HCT116 (cell line): ENCODE data around the gene LHX2. TPM values are rescaled to one million over a fixed set of nuclear protein-coding genes. Genes with fewer than 3 reads are reported as not detected.

Experiments used
- ATAC-seq: fragments of 200-7000 bp; cut with Tn5 transposase; 2 replicates; pipeline ENCODE4 v1.9.1; 2020; ENCODE audit warnings: mild to moderate bottlenecking, moderate library complexity
- BruUV-seq: library from RNA; stranded (reverse); fragments of 400-500 nt; replicated peaks from 2 replicates; lab custom pipeline; 2021; lab: Mats Ljungman, UMichigan
- CTCF ChIA-PET: fragments of 300-600 bp; sonication (Branson Sonifier 250); formaldehyde crosslinking; loops from one replicate; lab custom pipeline; 2021; ENCODE audit warnings: antibody characterized with exemption; lab: Charles Lee
- POLR2A ChIA-PET: fragments of 300-600, 350-600 bp; sonication (Branson Sonifier 250); formaldehyde crosslinking; loops from one replicate; lab custom pipeline; 2021; ENCODE audit warnings: antibody characterized with exemption; lab: Charles Lee
- RAD21 ChIA-PET, 2 experiments: fragments of 300-600 bp; sonication (Branson Sonifier 250); formaldehyde crosslinking; loops; one replicate each; lab custom pipeline; 2023; ENCODE audit warnings: low total read pairs in 2 of 2; ENCODE audit not compliant: uncharacterized antibody in 2 of 2, unreplicated experiment in 2 of 2, low non-redundant PET in 1 of 2; lab: Charles Lee
- DNase-seq: peaks from one replicate; pipeline ENCODE4 v3.0.0-alpha.2; 2010; ENCODE audit warnings: low read depth, low spot score
- H2AFZ ChIP-seq: fragments of 200-600 bp; shearing (Covaris generic), sonication (generic); 2 replicates; pipeline ENCODE4 v1.6.1; 2017; ENCODE audit warnings: low read depth, mixed run types, mixed read lengths, antibody characterized with exemption, low read length; ENCODE audit not compliant: poor library complexity, severe bottlenecking
- H3K27ac ChIP-seq: 2 replicates; pipeline ENCODE4 v1.5.1; 2012; ENCODE audit warnings: low read depth, low read length
- H3K27me3 ChIP-seq: fragments of 200-600 bp; sonication (generic); 2 replicates; pipeline ENCODE4 v1.6.1; 2016; ENCODE audit warnings: mixed run types, low read length, mixed read lengths; ENCODE audit not compliant: insufficient read depth
- H3K36me3 ChIP-seq, 2 experiments: fragments of 200-500 bp in 1 of 2; fragments of 200-600 bp in 1 of 2; sonication (Bioruptor generic) in 1 of 2; sonication (generic) in 1 of 2; 2 replicates each; pipeline versions ENCODE4 v1.5.1 to v1.6.1; 2014 to 2016; ENCODE audit warnings: low read length in 2 of 2, inconsistent platforms in 1 of 2, mixed read lengths in 1 of 2, mixed run types in 1 of 2; ENCODE audit not compliant: insufficient read depth in 2 of 2, control insufficient read depth in 1 of 2
- H3K4me1 ChIP-seq, 2 experiments: fragments of 200-600 bp in 1 of 2; sonication (generic) in 1 of 2; 2 replicates each; pipeline versions ENCODE4 v1.5.1 to v1.6.1; 2012 to 2017; ENCODE audit warnings: low read length in 2 of 2, inconsistent platforms in 1 of 2, mild to moderate bottlenecking in 1 of 2, mixed read lengths in 1 of 2, mixed run types in 1 of 2, moderate library complexity in 1 of 2; ENCODE audit not compliant: insufficient read depth in 2 of 2, control insufficient read depth in 1 of 2
- H3K4me2 ChIP-seq: fragments of 200-600 bp; sonication (generic); 2 replicates; pipeline ENCODE4 v1.6.1; 2017; ENCODE audit warnings: mixed run types, low read length, mixed read lengths
- H3K4me3 ChIP-seq, 2 experiments: fragments of 200-600 bp in 1 of 2; sonication (generic) in 1 of 2; replicated peaks in 1 of 2; 2 replicates each; pipeline ENCODE4 v1.5.1; 2011 to 2016; ENCODE audit warnings: low read length in 2 of 2, control low read depth in 1 of 2, low read depth in 1 of 2, mild to moderate bottlenecking in 1 of 2, mixed read lengths in 1 of 2, mixed run types in 1 of 2
- H3K79me2 ChIP-seq: fragments of 200-600 bp; sonication (generic); 2 replicates; pipeline ENCODE4 v1.6.1; 2017; ENCODE audit warnings: mild to moderate bottlenecking, mixed run types, low read length, moderate library complexity, mixed read lengths; ENCODE audit not compliant: insufficient read depth
- H3K9ac ChIP-seq: fragments of 200-600 bp; sonication (generic); 2 replicates; pipeline ENCODE4 v1.6.1; 2016; ENCODE audit warnings: low read length, mixed read lengths
- H3K9me2 ChIP-seq: fragments of 200-600 bp; sonication (generic), shearing (Covaris generic); 2 replicates; pipeline ENCODE4 v1.6.1; 2017; ENCODE audit warnings: mixed run types, mild to moderate bottlenecking, moderate library complexity; ENCODE audit not compliant: insufficient read depth
- H3K9me3 ChIP-seq, 2 experiments: fragments of 200-500 bp in 1 of 2; fragments of 200-600 bp in 1 of 2; sonication (Bioruptor generic) in 1 of 2; sonication (generic) in 1 of 2; 2 replicates each; pipeline ENCODE4 v1.6.1; 2014 to 2017; ENCODE audit warnings: low read length in 2 of 2, mixed read lengths in 2 of 2, inconsistent platforms in 1 of 2, low read depth in 1 of 2, mild to moderate bottlenecking in 1 of 2, mixed run types in 1 of 2, moderate library complexity in 1 of 2; ENCODE audit not compliant: control insufficient read depth in 1 of 2, insufficient read depth in 1 of 2
- H4K20me1 ChIP-seq: fragments of 200-600 bp; sonication (generic), shearing (Covaris generic); 2 replicates; pipeline ENCODE4 v1.6.1; 2017; ENCODE audit warnings: mixed run types, mild to moderate bottlenecking, moderate library complexity; ENCODE audit not compliant: insufficient read depth
- CBX3 ChIP-seq: IDR thresholded peaks from 2 replicates; pipeline ENCODE4 v1.6.1; 2012; ENCODE audit warnings: low read depth
- EGR1 ChIP-seq: IDR thresholded peaks from 2 replicates; pipeline ENCODE4 v1.6.1; 2012; ENCODE audit warnings: low read depth
- ELF1 ChIP-seq: IDR thresholded peaks from 2 replicates; pipeline ENCODE4 v1.6.1; 2012; ENCODE audit warnings: low read depth, borderline replicate concordance
- POLR2A ChIP-seq: IDR thresholded peaks from 2 replicates; pipeline ENCODE4 v1.7.0; 2011; ENCODE audit warnings: borderline replicate concordance; ENCODE audit not compliant: insufficient read depth, insufficient read length; ENCODE audit errors: extremely low read depth
- POLR2AphosphoS5 ChIP-seq: IDR thresholded peaks from 2 replicates; pipeline ENCODE4 v1.6.1; 2011; ENCODE audit warnings: mild to moderate bottlenecking, low read depth, low read length, moderate library complexity
- RAD21 ChIP-seq: IDR thresholded peaks from 2 replicates; pipeline ENCODE4 v1.6.1; 2012; ENCODE audit warnings: low read depth, mild to moderate bottlenecking
- SP1 ChIP-seq: IDR thresholded peaks from 2 replicates; pipeline ENCODE4 v1.6.1; 2012; ENCODE audit warnings: low read depth
- SRF ChIP-seq: IDR thresholded peaks from 2 replicates; pipeline ENCODE4 v1.6.1; 2012; ENCODE audit warnings: low read depth
- TCF7L2 ChIP-seq: IDR thresholded peaks from 2 replicates; pipeline ENCODE4 v1.7.0; 2011; ENCODE audit warnings: borderline replicate concordance, inconsistent platforms; ENCODE audit not compliant: insufficient read depth, insufficient read length; ENCODE audit errors: extremely low read depth
- YY1 ChIP-seq: IDR thresholded peaks from 2 replicates; pipeline ENCODE4 v1.6.1; 2011; ENCODE audit warnings: low read length, low read depth, moderate library complexity, mild to moderate bottlenecking; ENCODE audit not compliant: insufficient replicate concordance; ENCODE audit errors: extremely low read depth
- ZBTB33 ChIP-seq: IDR thresholded peaks from 2 replicates; pipeline ENCODE4 v1.6.1; 2011; ENCODE audit warnings: mild to moderate bottlenecking, low read length, moderate library complexity; ENCODE audit not compliant: insufficient replicate concordance; ENCODE audit errors: extremely low read depth
- ZFX ChIP-seq: fragments of 450-650 bp; IDR thresholded peaks from 2 replicates; pipeline ENCODE4 v1.6.1; 2017
- ZNF274 ChIP-seq: fragments of 200-500 bp; sonication (Bioruptor generic); IDR thresholded peaks from 2 replicates; pipeline ENCODE4 v1.6.1; 2014; ENCODE audit warnings: mild to moderate bottlenecking, low read depth, low read length, inconsistent platforms
- intact Hi-C: fragments of 100-400 bp; cut with micrococcal nuclease; formaldehyde crosslinking; loops from 2 replicates; pipeline ENCODE4 v1.10.0; 2022
- total RNA-seq: library from RNA; stranded (reverse); gene quantifications from one replicate; pipeline ENCODE4 v1.2.1, GENCODE V29; 2021; ENCODE audit not compliant: unreplicated experiment

LHX2 gene
- total RNA-seq, 1 experiment from 2014 or later: 10.2 TPM

GRCh38 chr9:124019771-124020519 lies 8.4 kb downstream of the LHX2 start:
- DNase-seq: no peak
- ChIA-PET CTCF (interaction anchor here (1.4 kb wide), 1 partner anchor 21 kb away, joined by 3 read pairs; no protein-coding TSS in a partner anchor), POLR2A (no interaction called here), RAD21 (no interaction called here)
- Histone ChIP-seq H3K9me3 (no peaks in the 10 kb centered on the region), H4K20me1 (no peaks in the 10 kb centered on the region), H3K9me2 (no peaks in the 10 kb centered on the region), H3K27me3 (no peaks in the 10 kb centered on the region), H3K4me2 (no peak overlapping the region), H2AFZ (no peak overlapping the region), H3K27ac (no peak overlapping the region), H3K4me3 (no peak overlapping the region), H3K4me1 (no peaks in the 10 kb centered on the region), H3K9ac (no peak overlapping the region), H3K79me2 (no peaks in the 10 kb centered on the region), H3K36me3 (0 out of 4 replicates have a peak, but pooled peaks cover 0 to 2% of the 10 kb centered on the region in 2 experiments)
- no TSS peak for BruUV-seq
- ATAC-seq: no peak
- intact Hi-C loops: no loop called here
- TF ChIP-seq YY1 (no peak), POLR2A (no peak), POLR2AphosphoS5 (no peak), SP1 (no peak), SRF (no peak), ZBTB33 (no peak), TCF7L2 (no peak), RAD21 (no peak), EGR1 (no peak), CBX3 (no peak), ZNF274 (no peak), ZFX (no peak), ELF1 (no peak)
